ENCODE data around the gene CHN2.

The CHN2 gene

DNA sequence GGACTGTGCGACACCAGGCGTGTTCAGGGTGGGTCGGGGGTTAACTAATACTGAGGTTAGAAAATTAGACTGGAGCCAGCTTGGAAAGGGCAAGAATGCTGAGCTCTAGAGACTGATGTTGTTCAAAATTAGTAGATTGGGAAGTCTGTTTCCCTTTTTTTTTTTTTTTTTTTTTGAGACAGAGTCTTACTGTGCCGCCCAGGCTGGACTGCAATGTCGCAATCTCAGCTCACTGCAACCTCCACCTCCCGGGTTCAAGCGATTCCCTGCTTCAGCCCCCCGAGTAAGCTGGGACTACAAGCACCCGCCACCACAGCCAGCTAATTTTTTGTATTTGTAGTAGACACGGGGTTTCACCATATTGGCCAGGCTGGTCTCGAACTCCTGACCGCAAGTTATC, 45.5 kb upstream of the CHN2 start:
- TF ChIP-seq, protein P1, sequence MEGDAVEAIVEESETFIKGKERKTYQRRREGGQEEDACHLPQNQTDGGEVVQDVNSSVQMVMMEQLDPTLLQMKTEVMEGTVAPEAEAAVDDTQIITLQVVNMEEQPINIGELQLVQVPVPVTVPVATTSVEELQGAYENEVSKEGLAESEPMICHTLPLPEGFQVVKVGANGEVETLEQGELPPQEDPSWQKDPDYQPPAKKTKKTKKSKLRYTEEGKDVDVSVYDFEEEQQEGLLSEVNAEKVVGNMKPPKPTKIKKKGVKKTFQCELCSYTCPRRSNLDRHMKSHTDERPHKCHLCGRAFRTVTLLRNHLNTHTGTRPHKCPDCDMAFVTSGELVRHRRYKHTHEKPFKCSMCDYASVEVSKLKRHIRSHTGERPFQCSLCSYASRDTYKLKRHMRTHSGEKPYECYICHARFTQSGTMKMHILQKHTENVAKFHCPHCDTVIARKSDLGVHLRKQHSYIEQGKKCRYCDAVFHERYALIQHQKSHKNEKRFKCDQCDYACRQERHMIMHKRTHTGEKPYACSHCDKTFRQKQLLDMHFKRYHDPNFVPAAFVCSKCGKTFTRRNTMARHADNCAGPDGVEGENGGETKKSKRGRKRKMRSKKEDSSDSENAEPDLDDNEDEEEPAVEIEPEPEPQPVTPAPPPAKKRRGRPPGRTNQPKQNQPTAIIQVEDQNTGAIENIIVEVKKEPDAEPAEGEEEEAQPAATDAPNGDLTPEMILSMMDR (IDR thresholded peaks at IDR 0.05; ENCODE audit: low read depth, low read length), result no peak
- TF ChIP-seq, protein P2, sequence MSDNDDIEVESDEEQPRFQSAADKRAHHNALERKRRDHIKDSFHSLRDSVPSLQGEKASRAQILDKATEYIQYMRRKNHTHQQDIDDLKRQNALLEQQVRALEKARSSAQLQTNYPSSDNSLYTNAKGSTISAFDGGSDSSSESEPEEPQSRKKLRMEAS (IDR thresholded peaks at IDR 0.05; ENCODE audit: low read depth, low read length), result no peak
- TF ChIP-seq MYC (IDR thresholded peaks at IDR 0.05; ENCODE audit: low read depth, low read length) (no peak), POLR2A (IDR thresholded peaks at IDR 0.05; ENCODE audit: extremely low read depth, insufficient read length) (no peak)
- DNase-seq (ENCODE audit: low read depth), result no peak
- no peak overlapping the region for H3K4me3 ChIP-seq (ENCODE audit: low read depth, low read length)

DNA sequence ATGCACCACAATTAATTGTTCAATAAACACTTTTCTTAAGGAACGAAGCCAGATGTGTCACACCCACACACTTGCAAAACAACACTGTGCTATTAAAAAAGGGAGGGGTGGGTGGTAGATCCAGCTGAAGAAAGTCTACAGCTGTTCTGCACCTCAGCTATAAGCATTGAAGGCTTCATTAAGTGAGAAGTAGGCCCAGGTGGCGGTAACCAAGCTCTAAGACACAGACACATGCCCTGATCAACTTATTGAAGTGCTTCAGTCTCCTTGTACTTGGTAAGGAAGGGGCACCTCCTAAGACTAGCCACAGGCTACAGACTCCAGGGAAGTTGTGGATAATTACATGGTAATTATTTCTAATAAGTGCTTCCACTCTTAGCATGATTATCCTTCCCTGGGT, 43.7 kb upstream of the CHN2 start:
- no peak overlapping the region for H3K4me3 ChIP-seq (ENCODE audit: low read depth, low read length)
- TF ChIP-seq, protein P2 (IDR thresholded peaks at IDR 0.05; ENCODE audit: low read depth, low read length), result no peak
- TF ChIP-seq, protein P1 (IDR thresholded peaks at IDR 0.05; ENCODE audit: low read depth, low read length), result no peak
- TF ChIP-seq POLR2A (IDR thresholded peaks at IDR 0.05; ENCODE audit: extremely low read depth, insufficient read length), result no peak
- no peak for TF ChIP-seq MYC (IDR thresholded peaks at IDR 0.05; ENCODE audit: low read depth, low read length)
- no peak for DNase-seq (ENCODE audit: low read depth)

DNA sequence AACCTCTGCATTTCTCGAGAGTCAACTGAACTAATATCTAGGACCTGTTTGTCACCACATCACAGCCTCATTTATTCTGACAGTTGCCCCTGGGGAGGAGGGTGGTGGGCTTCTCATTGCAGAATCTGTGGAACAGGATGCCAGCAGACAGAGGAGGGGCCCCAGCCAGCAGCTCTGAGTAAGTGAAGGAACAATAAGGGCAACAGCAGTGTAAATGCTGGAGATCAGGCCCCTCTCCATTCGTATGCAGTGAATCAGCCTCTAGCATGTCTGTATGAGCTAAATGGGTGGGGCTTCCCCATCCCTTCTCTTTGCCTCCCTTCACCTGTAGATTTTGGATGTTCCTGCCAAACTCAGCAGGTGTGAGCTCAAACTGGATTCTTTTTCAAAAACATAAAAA, 40.5 kb upstream of the CHN2 start:
- TF ChIP-seq, protein P2 (IDR thresholded peaks at IDR 0.05; ENCODE audit: low read depth, low read length), result no peak
- TF ChIP-seq, protein P1 (IDR thresholded peaks at IDR 0.05; ENCODE audit: low read depth, low read length), result no peak
- TF ChIP-seq POLR2A (IDR thresholded peaks at IDR 0.05; ENCODE audit: extremely low read depth, insufficient read length) (no peak), MYC (IDR thresholded peaks at IDR 0.05; ENCODE audit: low read depth, low read length) (no peak)
- DNase-seq (ENCODE audit: low read depth), result no peak
- H3K4me3 ChIP-seq (ENCODE audit: low read depth, low read length), result no peak overlapping the region

DNA sequence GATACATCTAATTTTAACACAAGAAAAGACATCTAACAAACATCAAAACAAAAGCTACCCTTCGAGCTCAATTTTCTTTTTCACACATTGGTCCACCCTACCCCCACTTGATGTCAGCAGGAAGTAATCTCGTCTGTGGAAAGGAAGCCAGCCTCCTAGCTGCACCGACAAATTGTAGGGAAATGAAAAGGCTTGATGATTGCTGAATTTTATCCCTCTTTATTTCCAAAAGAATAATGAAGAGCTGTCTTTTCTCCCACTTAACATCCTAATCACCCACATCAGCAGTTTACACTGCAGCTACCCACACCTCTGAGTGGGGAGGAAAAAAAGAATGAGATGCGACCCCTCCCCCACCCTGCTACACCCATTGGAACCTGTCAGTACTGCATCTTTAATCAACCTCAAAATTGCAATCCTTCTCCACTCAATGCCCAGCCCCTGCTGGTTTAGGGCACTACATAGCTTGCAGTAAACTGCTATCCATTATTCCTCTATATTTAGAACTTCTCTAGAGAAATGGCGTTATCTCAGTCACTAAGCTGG, 37.6 kb upstream of the CHN2 start:
- DNase-seq (ENCODE audit: low read depth), result no peak
- no peak overlapping the region for H3K4me3 ChIP-seq (ENCODE audit: low read depth, low read length)
- TF ChIP-seq, protein P1 (IDR thresholded peaks at IDR 0.05; ENCODE audit: low read depth, low read length), result no peak

DNA sequence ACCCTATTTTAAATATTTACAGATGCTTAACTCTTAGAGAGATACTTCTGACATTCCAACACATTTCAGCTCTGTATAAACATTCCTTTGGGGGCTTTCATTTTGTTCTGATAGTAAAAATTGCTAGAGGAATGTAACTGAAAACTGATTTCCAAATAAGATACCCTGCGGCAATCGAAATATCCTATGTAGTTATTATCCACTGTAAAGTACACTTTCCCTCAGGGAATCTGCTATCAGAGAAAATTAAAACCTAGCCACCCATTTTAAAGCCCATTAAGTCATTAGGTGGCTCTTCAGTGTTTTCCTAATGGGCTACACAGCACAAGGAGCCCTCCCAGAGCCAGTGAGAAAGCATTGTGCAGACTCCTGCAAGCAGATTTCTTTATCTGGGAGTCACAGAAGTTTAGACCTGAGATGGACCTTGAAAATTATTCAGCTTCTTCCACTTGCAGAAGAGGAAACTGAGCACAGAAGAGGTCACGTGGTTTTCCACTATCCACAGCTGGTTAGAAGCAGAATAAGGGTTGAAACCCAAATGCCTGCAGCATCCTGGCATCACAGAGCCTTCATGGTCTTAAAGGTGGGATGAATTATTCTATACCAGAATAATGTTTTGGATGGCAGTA, 35.7 kb upstream of the CHN2 start:
- H3K4me3 ChIP-seq (ENCODE audit: low read depth, low read length), result no peak overlapping the region
- no peak for TF ChIP-seq POLR2A (IDR thresholded peaks at IDR 0.05; ENCODE audit: extremely low read depth, insufficient read length)
- no peak for TF ChIP-seq MYC (IDR thresholded peaks at IDR 0.05; ENCODE audit: low read depth, low read length)
- TF ChIP-seq, protein P2 (IDR thresholded peaks at IDR 0.05; ENCODE audit: low read depth, low read length), result no peak
- TF ChIP-seq, protein P1 (IDR thresholded peaks at IDR 0.05; ENCODE audit: low read depth, low read length), result no peak
- no peak for DNase-seq (ENCODE audit: low read depth)

DNA sequence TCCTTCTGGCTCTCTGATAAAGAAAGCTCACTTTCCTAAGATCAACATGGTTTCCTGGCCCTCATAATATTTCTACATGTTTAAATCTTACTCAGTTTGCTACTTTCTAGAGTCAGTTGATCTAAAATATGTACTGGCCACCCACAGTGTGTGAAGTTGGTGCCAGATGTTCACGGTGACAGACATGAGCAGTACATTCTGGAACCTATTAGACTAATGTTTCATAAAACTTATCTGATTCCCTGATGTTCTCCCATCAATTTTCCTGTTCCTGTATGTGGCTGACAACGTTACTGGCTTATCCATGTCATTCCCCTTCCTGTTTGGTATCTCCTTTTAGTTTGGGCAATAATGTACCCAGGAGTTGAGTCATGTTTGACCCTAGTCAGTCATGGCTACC, 34.5 kb upstream of the CHN2 start:
- DNase-seq (ENCODE audit: low read depth), result no peak
- TF ChIP-seq, protein P2 (IDR thresholded peaks at IDR 0.05; ENCODE audit: low read depth, low read length), result no peak
- TF ChIP-seq, protein P1 (IDR thresholded peaks at IDR 0.05; ENCODE audit: low read depth, low read length), result no peak
- TF ChIP-seq MYC (IDR thresholded peaks at IDR 0.05; ENCODE audit: low read depth, low read length) (no peak), POLR2A (IDR thresholded peaks at IDR 0.05; ENCODE audit: extremely low read depth, insufficient read length) (no peak)
- H3K4me3 ChIP-seq (ENCODE audit: low read depth, low read length), result no peak overlapping the region
